Measurements from ENCODE around the gene VAV1.

DNA sequence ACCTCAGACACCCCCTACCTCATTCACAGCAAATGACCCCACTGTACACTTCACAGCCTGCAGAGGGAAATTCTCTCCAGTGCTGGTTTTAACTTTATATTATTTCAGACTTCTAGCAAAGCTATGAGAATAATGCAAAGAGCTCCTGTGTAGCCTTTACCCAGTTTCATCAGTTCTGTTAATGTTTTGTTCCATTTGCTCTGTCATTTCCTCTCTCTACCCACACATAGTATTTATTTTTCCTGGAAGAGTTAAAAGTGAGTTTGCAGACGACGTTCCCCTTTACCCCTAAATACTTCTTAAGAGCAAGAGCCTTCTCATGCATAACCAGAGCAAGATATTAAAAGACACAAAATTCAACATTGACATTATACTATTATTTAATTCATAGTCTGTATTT, 65.0 kb downstream of the VAV1 start:
- TF ChIP-seq POLR2A (IDR thresholded peaks at IDR 0.05; ENCODE audit: low read depth, low read length) (no peak), CTCF (IDR thresholded peaks at IDR 0.05; ENCODE audit: extremely low read depth in 1 of 2, insufficient read depth in 1 of 2, low read depth in 1 of 2, low read length in 2 of 2) (no peak), JUN (IDR thresholded peaks at IDR 0.05; ENCODE audit: borderline replicate concordance, insufficient read depth, insufficient read length, low read depth) (no peak), POLR2AphosphoS5 (IDR thresholded peaks at IDR 0.05; ENCODE audit: insufficient read depth, low read depth, low read length) (no peak), EZH2 (IDR thresholded peaks at IDR 0.05; ENCODE audit: borderline replicate concordance, low read depth, low read length, severe bottlenecking) (no peak), FOS (IDR thresholded peaks at IDR 0.05; ENCODE audit: borderline replicate concordance, insufficient read depth, low read length) (no peak), MAX (IDR thresholded peaks at IDR 0.05; ENCODE audit: insufficient read depth, insufficient read length) (no peak), MYC (IDR thresholded peaks at IDR 0.05; ENCODE audit: low read depth, low read length) (no peak), GATA2 (IDR thresholded peaks at IDR 0.05; ENCODE audit: insufficient read depth, insufficient read length, low read depth, low read length) (no peak)
